Measurements from ENCODE around the gene PCDH12.

DNA sequence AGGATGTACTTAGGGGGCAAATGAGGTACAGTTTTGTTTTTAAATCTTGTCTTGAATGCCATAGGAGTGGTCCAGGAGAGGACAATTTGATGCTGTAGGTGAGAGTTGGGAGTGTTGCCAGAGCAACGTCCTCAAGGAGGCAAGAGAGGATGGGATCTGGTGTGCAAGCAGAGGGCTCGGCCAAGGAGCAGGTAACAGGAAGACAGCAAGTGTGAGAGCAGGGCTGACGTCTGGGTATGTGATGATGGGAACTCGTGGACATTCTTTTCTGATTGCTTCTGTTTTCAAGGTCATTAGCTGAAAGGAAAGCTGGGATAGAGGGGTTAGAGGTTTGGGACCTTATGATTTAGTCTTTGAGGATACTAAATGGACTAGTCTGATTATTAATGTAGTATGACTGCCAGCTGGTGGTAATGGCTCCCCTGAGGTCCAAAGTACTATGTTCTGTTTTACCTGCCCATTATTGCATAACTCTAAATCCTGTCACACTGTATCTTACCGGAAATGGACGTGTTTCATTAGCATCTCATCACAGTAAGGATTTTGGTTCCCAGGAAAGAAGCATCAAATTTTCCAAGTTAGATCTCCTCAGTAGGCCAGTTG, 39.5 kb upstream of the PCDH12 start:
- TF ChIP-seq BACH1 (IDR thresholded peaks at IDR 0.05; ENCODE audit: low read length) (no peak), ZNF274 (IDR thresholded peaks at IDR 0.05; ENCODE audit: borderline replicate concordance, extremely low read depth, low read length) (no peak), EP300 (IDR thresholded peaks at IDR 0.05; ENCODE audit: borderline replicate concordance in 1 of 2, low read depth in 2 of 2, low read length in 2 of 2) (no peak), KDM1A (IDR thresholded peaks at IDR 0.05; ENCODE audit: borderline replicate concordance, low read length) (no peak), POLR2A (IDR thresholded peaks at IDR 0.05; ENCODE audit: control extremely low read depth in 1 of 2, low read depth in 2 of 2, low read length in 2 of 2) (no peak)
- TF ChIP-seq, protein P1, sequence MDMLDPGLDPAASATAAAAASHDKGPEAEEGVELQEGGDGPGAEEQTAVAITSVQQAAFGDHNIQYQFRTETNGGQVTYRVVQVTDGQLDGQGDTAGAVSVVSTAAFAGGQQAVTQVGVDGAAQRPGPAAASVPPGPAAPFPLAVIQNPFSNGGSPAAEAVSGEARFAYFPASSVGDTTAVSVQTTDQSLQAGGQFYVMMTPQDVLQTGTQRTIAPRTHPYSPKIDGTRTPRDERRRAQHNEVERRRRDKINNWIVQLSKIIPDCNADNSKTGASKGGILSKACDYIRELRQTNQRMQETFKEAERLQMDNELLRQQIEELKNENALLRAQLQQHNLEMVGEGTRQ (IDR thresholded peaks at IDR 0.05; ENCODE audit: low read length) = no peak
- TF ChIP-seq, protein P2, sequence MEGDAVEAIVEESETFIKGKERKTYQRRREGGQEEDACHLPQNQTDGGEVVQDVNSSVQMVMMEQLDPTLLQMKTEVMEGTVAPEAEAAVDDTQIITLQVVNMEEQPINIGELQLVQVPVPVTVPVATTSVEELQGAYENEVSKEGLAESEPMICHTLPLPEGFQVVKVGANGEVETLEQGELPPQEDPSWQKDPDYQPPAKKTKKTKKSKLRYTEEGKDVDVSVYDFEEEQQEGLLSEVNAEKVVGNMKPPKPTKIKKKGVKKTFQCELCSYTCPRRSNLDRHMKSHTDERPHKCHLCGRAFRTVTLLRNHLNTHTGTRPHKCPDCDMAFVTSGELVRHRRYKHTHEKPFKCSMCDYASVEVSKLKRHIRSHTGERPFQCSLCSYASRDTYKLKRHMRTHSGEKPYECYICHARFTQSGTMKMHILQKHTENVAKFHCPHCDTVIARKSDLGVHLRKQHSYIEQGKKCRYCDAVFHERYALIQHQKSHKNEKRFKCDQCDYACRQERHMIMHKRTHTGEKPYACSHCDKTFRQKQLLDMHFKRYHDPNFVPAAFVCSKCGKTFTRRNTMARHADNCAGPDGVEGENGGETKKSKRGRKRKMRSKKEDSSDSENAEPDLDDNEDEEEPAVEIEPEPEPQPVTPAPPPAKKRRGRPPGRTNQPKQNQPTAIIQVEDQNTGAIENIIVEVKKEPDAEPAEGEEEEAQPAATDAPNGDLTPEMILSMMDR (IDR thresholded peaks at IDR 0.05; ENCODE audit: control extremely low read depth in 1 of 3, insufficient read depth in 1 of 3, low read depth in 1 of 3, low read length in 3 of 3) = no peak
